AG04450 (cell line): Measurements from ENCODE around the gene KLHL25. TPM values are rescaled to one million over a fixed set of nuclear protein-coding genes. Genes with fewer than 3 reads are reported as not detected.

ENCODE experiments used
- CTCF ChIA-PET: fragments of 300-600, 350-600 bp; formaldehyde crosslinking; extraction: SDS; loops from one replicate; lab custom pipeline; 2022; ENCODE audit warnings: antibody characterized with exemption, inconsistent platforms; lab: Charles Lee
- POLR2A ChIA-PET: fragments of 350-600 bp; formaldehyde crosslinking; extraction: SDS; loops from one replicate; lab custom pipeline; 2021; ENCODE audit warnings: antibody characterized with exemption, inconsistent platforms; lab: Yijun Ruan, JAX
- DNase-seq: peaks from one replicate; pipeline ENCODE4 v3.0.0-alpha.2; 2011; ENCODE audit warnings: low read depth, low spot score
- H3K27ac ChIP-seq: one replicate; pipeline ENCODE4 v1.5.1; 2012; ENCODE audit warnings: low read depth, low read length, control low read depth
- H3K27me3 ChIP-seq: one replicate; pipeline ENCODE4 v1.6.0; 2012; ENCODE audit warnings: low read length; ENCODE audit not compliant: control insufficient read depth, insufficient read depth
- H3K4me3 ChIP-seq: 2 replicates; pipeline ENCODE4 v1.5.1; 2011; ENCODE audit warnings: mild to moderate bottlenecking, low read depth, low read length, control low read depth
- H3K9me3 ChIP-seq: 2 replicates; pipeline ENCODE4 v1.5.1; 2012; ENCODE audit warnings: low read length; ENCODE audit not compliant: control insufficient read depth, insufficient read depth
- polyA plus RNA-seq: library from polyadenylated mRNA; depleted of rRNA; stranded (reverse); fragments of >200 nt; gene quantifications from 2 replicates; pipeline ENCODE4 v1.2.3, GENCODE V29; 2011
- TF ChIP-seq, protein P1 (sequence below): IDR thresholded peaks from 2 replicates; pipeline ENCODE4 v1.5.1; 2011; ENCODE audit warnings: low read depth, low read length, control low read depth, inconsistent platforms

The KLHL25 gene
- polyA plus RNA-seq, 1 experiment, result 2.9 TPM

DNA sequence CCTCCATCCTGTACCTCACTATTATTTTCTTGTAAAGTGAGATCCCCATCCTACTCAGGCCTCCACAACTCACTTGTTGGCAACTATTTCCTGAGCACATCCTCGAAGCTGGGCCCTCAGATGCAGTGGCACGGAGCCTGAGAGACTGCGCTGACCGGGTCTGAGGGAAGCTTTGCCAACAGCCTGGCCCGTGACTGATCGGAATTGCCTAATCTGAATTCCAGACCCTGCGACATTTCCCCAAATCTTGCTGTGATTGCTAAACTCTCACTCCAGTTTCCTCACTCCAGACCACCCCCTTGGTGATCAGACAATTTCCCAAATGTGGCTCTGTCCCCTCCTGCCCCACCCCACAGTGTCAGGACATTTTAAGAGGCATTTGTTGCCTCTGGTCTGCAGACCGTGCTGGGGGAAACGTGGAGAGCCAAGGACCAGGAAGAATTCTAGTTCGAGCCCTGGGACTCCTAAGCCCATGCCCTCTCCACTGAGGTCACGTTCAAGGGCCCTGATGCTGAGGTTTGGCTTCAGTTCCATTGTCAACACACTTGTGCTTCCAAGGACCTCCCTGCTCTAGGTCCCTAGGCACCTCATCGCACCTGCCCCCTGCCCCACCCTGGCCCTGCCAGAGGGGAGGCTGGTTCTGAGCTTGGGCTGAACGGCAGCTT lies 22.8 kb downstream of the KLHL25 start:
- H3K27ac ChIP-seq, result no peak overlapping the region
- no peak for DNase-seq
- no peaks in the 10 kb centered on the region for H3K27me3 ChIP-seq
- TF ChIP-seq, protein P1, sequence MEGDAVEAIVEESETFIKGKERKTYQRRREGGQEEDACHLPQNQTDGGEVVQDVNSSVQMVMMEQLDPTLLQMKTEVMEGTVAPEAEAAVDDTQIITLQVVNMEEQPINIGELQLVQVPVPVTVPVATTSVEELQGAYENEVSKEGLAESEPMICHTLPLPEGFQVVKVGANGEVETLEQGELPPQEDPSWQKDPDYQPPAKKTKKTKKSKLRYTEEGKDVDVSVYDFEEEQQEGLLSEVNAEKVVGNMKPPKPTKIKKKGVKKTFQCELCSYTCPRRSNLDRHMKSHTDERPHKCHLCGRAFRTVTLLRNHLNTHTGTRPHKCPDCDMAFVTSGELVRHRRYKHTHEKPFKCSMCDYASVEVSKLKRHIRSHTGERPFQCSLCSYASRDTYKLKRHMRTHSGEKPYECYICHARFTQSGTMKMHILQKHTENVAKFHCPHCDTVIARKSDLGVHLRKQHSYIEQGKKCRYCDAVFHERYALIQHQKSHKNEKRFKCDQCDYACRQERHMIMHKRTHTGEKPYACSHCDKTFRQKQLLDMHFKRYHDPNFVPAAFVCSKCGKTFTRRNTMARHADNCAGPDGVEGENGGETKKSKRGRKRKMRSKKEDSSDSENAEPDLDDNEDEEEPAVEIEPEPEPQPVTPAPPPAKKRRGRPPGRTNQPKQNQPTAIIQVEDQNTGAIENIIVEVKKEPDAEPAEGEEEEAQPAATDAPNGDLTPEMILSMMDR, result no peak
- peaks cover 17% of the 10 kb centered on the region; the same call in 1 of the 2 replicates for H3K9me3 ChIP-seq
- CTCF ChIA-PET, result interaction anchor here (0.9 kb wide), 2 partner anchors 59 to 82 kb away, joined by 3 to 5 read pairs; no protein-coding TSS in a partner anchor
- POLR2A ChIA-PET, result no interaction called here
- H3K4me3 ChIP-seq, result no peak overlapping the region

DNA sequence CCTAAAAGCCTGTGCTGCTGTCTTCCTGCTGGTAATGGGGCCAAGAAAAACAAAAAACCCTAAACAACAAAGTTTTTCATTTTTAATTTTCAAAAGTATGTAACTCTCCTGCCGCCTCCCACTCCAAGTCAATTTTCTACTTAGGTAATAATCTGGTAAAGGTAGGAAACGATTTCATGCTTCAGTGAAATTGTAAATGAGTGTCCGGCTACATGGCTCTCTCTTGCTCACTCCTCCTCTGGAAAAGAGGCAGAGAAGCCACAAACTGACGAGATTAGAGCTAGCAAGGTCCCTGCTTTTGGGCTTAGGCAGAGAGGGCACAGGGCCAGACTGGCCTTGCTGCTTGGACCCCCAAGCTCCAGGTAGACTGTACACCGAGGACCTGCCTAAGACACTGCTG lies 23.5 kb downstream of the KLHL25 start:
- POLR2A ChIA-PET, result no interaction called here
- no peaks in the 10 kb centered on the region for H3K27me3 ChIP-seq
- no peak overlapping the region for H3K4me3 ChIP-seq
- H3K27ac ChIP-seq, result no peak overlapping the region
- peaks cover 17% of the 10 kb centered on the region; the same call in 1 of the 2 replicates for H3K9me3 ChIP-seq
- TF ChIP-seq, protein P1, result no peak
- no peak for DNase-seq
- CTCF ChIA-PET, result interaction anchor here (0.9 to 1.6 kb wide), 2 partner anchors 69 to 83 kb away, joined by 5 read pairs; no protein-coding TSS in a partner anchor

DNA sequence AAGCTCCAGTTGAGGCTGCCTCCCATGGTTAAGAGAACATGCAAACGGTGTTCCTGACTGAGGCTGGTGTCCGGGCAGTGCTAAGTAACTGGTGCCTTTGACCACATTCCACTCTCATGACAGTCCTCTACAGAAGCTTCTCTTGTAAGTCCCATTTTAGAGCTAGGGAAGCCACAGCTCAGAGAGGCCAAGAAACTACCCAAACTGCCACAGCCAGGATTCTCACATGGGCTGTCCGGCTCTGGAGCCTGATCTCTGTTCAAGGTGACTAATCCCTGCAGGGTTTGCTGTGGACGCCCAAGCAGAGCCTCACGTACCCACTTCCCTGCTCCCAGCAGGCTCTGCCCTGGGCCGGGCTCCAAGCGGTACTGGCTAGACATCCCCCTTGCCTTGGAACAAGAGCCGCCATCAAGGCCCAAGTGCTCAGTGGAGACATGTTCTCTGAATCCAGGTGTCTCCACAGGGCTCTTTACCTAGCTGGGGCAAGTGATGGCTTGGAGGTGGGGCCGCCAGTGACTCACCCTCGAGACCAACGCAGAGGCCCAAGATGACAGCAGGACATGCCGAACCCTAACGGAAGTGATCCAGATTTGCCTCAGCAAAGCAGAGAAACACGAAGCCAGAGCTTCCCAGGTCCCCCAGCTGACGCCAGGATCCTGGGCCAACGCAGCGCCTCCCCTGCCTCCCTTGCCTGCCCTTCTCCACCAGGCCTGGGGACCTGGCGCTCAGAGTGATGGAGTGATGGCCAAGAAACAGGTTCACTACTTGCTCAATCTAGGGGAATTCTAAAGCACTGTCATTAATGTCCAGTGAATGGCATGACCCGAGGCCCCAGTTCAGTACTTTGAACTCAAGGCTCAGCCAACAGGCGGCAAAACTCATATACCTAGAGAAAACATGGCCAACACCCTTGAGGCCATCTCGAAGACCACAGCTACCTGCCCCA lies 24.4 kb downstream of the KLHL25 start:
- ChIA-PET CTCF (interaction anchor here (0.6 to 1.6 kb wide), 2 partner anchors 70 to 270 kb away, joined by 3 to 5 read pairs; no protein-coding TSS in a partner anchor), POLR2A (no interaction called here)
- Histone ChIP-seq H3K9me3 (peaks cover 17% of the 10 kb centered on the region; the same call in 1 of the 2 replicates), H3K27me3 (no peaks in the 10 kb centered on the region), H3K27ac (no peak overlapping the region), H3K4me3 (no peak overlapping the region)
- TF ChIP-seq, protein P1, result no peak
- DNase-seq, result no peak

DNA sequence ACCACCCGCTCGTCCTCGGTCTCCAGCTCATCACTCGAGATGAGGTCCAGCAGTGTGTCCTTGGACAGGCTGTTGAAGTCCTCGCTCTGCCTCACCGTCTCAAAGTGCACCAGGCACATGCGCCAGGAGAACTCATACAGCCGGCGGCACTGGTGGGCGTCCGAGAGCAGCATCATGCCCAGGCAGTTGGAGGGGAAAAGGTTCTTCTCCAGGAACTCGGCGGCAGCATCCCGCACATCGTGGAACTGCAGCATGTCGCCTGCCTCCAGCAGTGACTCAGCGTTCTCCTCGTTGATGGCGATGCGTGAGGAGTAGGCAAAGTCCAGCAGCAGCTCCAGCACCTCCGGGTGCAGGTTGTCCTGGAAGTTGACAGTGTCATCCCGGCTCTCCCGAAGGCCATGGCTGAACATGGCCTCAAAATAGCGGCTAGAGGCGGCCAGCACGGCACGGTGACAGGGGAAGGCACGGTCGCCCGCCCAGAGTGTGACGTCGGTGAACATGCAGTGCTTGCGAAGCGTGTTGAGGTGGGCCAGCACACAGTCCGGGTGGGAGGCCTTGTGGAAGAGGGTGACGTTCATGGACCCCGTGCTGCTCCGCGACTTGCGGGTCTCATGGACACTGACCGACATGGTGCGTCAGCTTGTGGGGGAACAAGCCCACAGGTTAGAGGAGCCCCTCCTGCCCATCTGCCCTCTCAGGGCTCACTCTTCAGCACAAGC lies 25.4 kb downstream of the KLHL25 start:
- TF ChIP-seq, protein P1, result no peak
- CTCF ChIA-PET, result no interaction called here

More for the DNA sequence above, 25.4 kb downstream of the KLHL25 start:
- peaks cover 17% of the 10 kb centered on the region; the same call in 1 of the 2 replicates for H3K9me3 ChIP-seq
- no peak overlapping the region for H3K4me3 ChIP-seq
- POLR2A ChIA-PET, result no interaction called here
- DNase-seq, result no peak
- H3K27ac ChIP-seq, result no peak overlapping the region
- no peaks in the 10 kb centered on the region for H3K27me3 ChIP-seq
